ENCODE data around the gene PRKCA. TPM values are rescaled to one million over a fixed set of nuclear protein-coding genes. Genes with fewer than 3 reads are reported as not detected.

PRKCA gene
- total and polyA plus RNA-seq, 2 donors from 2014 or later: 8.0 to 50.8 TPM

DNA sequence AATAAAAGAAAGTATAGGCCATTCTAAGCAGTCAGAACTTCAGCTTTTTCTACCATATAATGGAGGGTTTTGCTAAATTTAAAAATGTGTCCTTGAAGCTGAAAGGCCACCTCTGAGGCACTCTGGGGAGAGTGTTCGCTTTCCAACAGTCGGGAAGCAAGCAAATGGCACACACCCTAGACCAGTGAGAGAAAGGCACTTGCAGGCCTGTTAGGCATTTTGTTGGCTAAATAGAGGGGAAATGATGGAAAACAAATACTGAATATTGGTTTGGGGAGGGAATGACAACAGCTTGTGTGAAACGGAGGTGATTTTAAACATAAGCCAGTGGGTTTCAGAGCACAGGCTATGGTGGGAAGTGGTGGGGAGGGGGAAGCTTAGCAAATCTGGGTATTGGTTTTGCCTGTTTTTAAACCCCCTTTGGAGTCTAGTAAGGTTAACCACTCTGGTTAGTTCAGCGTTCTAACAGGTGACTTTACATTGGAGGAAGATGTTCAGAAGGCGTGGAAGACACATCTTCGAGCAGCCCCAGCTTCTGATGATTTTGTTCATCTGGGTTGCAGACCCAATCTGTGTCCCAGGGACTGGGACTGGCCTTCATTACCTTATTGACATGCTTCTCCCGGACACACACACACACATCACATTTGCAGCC is 90.5 kb downstream of the PRKCA start:
- no peaks in the 10 kb centered on the region for H3K36me3 ChIP-seq (ENCODE audit: control insufficient read depth in 2 of 3, insufficient read depth in 3 of 3, low read length in 3 of 3)
- no peaks in the 10 kb centered on the region for H3K27me3 ChIP-seq (ENCODE audit: control insufficient read depth, insufficient read depth, low read length)
- TF ChIP-seq, protein P1, sequence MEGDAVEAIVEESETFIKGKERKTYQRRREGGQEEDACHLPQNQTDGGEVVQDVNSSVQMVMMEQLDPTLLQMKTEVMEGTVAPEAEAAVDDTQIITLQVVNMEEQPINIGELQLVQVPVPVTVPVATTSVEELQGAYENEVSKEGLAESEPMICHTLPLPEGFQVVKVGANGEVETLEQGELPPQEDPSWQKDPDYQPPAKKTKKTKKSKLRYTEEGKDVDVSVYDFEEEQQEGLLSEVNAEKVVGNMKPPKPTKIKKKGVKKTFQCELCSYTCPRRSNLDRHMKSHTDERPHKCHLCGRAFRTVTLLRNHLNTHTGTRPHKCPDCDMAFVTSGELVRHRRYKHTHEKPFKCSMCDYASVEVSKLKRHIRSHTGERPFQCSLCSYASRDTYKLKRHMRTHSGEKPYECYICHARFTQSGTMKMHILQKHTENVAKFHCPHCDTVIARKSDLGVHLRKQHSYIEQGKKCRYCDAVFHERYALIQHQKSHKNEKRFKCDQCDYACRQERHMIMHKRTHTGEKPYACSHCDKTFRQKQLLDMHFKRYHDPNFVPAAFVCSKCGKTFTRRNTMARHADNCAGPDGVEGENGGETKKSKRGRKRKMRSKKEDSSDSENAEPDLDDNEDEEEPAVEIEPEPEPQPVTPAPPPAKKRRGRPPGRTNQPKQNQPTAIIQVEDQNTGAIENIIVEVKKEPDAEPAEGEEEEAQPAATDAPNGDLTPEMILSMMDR (IDR thresholded peaks at IDR 0.05; ENCODE audit: borderline replicate concordance, extremely low read depth, insufficient read depth): no peak
- intact Hi-C loops (cut with DNase I): no loop called here
- H3K9me3 ChIP-seq (ENCODE audit: control insufficient read depth in 2 of 3, insufficient read depth in 1 of 3, low read length in 3 of 3): no peaks in the 10 kb centered on the region
- no peak overlapping the region for H3K4me3 ChIP-seq (ENCODE audit: low read length in 3 of 3)
- H3K9ac ChIP-seq (ENCODE audit: low read length in 3 of 3): no peak overlapping the region
- H3K4me1 ChIP-seq (ENCODE audit: control insufficient read depth in 2 of 3, insufficient read depth in 2 of 3, low read depth in 1 of 3, low read length in 3 of 3): peaks cover 0 to under 1% (median 0%) of the 10 kb centered on the region in 3 donors
- H3K27ac ChIP-seq (ENCODE audit: low read depth in 2 of 2, low read length in 2 of 2): no peak overlapping the region
- DNase-seq (no peak), FAIRE-seq (no peak)

DNA sequence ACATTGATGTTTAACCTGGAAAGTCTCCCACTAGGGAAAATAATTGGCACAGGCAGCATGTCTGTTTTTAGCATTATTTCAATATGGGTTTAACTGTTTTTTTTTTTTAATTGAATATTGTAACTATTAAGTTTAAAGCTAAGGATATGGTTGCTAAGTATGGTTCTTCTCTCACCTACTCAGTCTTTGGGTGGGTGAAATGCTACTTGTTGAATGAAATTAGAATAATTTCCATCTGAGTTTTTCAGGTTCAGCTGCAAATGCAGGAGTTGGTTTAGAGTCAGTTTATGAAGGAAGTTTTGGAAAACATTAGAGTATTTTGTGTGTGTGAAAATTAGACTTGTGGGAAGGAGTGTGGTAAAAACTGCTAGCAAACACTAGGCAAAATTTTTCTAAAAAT is 93.5 kb downstream of the PRKCA start:
- FAIRE-seq: no peak
- Histone ChIP-seq H3K36me3 (ENCODE audit: control insufficient read depth in 2 of 3, insufficient read depth in 3 of 3, low read length in 3 of 3) (no peaks in the 10 kb centered on the region), H3K27ac (ENCODE audit: low read depth in 2 of 2, low read length in 2 of 2) (no peak overlapping the region), H3K9me3 (ENCODE audit: control insufficient read depth in 2 of 3, insufficient read depth in 1 of 3, low read length in 3 of 3) (no peaks in the 10 kb centered on the region), H3K4me1 (ENCODE audit: control insufficient read depth in 2 of 3, insufficient read depth in 2 of 3, low read depth in 1 of 3, low read length in 3 of 3) (no peaks in the 10 kb centered on the region), H3K27me3 (ENCODE audit: control insufficient read depth, insufficient read depth, low read length) (no peaks in the 10 kb centered on the region), H3K9ac (ENCODE audit: low read length in 3 of 3) (no peak overlapping the region), H3K4me3 (ENCODE audit: low read length in 3 of 3) (no peak overlapping the region)
- intact Hi-C loops (cut with DNase I): no loop called here
- TF ChIP-seq, protein P1 (IDR thresholded peaks at IDR 0.05; ENCODE audit: borderline replicate concordance, extremely low read depth, insufficient read depth): no peak
- no peak for DNase-seq

DNA sequence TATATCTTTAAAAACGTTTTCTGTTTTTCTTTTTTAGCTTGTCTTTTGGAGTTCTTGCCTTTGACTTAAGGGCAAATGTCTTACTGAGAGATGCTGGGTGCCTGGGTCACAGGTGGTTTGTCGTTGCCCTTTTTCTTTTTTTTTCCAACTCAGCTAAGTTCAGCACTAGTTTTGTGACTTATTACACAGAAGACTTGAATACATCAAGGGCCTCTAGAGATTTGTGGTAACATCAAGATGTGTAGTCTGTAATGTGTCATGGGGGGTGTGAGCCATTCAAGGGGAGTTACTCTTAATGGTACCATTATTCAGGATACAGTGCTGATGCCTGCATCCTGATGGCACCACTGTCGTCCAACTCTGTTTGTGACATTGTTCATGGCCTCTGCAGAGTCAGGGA is 95.1 kb downstream of the PRKCA start:
- Histone ChIP-seq H3K36me3 (ENCODE audit: control insufficient read depth in 2 of 3, insufficient read depth in 3 of 3, low read length in 3 of 3) (no peaks in the 10 kb centered on the region), H3K27ac (ENCODE audit: low read depth in 2 of 2, low read length in 2 of 2) (no peak overlapping the region), H3K4me1 (ENCODE audit: control insufficient read depth in 2 of 3, insufficient read depth in 2 of 3, low read depth in 1 of 3, low read length in 3 of 3) (no peaks in the 10 kb centered on the region), H3K4me3 (ENCODE audit: low read length in 3 of 3) (no peak overlapping the region), H3K27me3 (ENCODE audit: control insufficient read depth, insufficient read depth, low read length) (no peaks in the 10 kb centered on the region), H3K9ac (ENCODE audit: low read length in 3 of 3) (no peak overlapping the region), H3K9me3 (ENCODE audit: control insufficient read depth in 2 of 3, insufficient read depth in 1 of 3, low read length in 3 of 3) (no peaks in the 10 kb centered on the region)
- FAIRE-seq (no peak), DNase-seq (no peak)
- TF ChIP-seq, protein P1 (IDR thresholded peaks at IDR 0.05; ENCODE audit: borderline replicate concordance, extremely low read depth, insufficient read depth): no peak
- intact Hi-C loops (cut with DNase I): no loop called here

DNA sequence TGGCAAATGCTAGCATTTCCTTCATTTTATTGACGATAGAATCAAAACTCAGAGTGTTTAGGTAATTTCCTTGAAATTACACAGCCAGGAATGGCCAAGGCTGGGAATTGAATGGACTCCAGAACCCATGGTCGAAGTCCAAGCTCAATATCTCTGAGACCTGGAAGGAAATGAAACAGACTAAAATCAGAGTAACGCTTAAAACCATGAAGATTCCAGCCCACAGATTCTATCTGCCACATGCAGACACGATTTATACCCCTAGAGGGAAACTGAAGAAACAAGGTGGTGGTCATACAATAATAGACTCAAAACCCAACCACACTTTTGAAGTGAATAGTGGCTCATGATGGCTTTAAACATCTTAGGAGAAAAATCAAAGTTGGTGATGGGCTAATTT is 95.6 kb downstream of the PRKCA start:
- intact Hi-C loops (cut with DNase I): no loop called here
- FAIRE-seq: no peak
- no peaks in the 10 kb centered on the region for H3K36me3 ChIP-seq (ENCODE audit: control insufficient read depth in 2 of 3, insufficient read depth in 3 of 3, low read length in 3 of 3)
- no peak overlapping the region for H3K9ac ChIP-seq (ENCODE audit: low read length in 3 of 3)
- no peak overlapping the region for H3K4me3 ChIP-seq (ENCODE audit: low read length in 3 of 3)
- no peak for DNase-seq
- H3K27me3 ChIP-seq (ENCODE audit: control insufficient read depth, insufficient read depth, low read length): no peaks in the 10 kb centered on the region
- no peaks in the 10 kb centered on the region for H3K4me1 ChIP-seq (ENCODE audit: control insufficient read depth in 2 of 3, insufficient read depth in 2 of 3, low read depth in 1 of 3, low read length in 3 of 3)
- no peak overlapping the region for H3K27ac ChIP-seq (ENCODE audit: low read depth in 2 of 2, low read length in 2 of 2)
- no peaks in the 10 kb centered on the region for H3K9me3 ChIP-seq (ENCODE audit: control insufficient read depth in 2 of 3, insufficient read depth in 1 of 3, low read length in 3 of 3)
- TF ChIP-seq, protein P1 (IDR thresholded peaks at IDR 0.05; ENCODE audit: borderline replicate concordance, extremely low read depth, insufficient read depth): no peak
